Stimulated activated CD8-positive, alpha-beta memory T cell treated with anti-CD3 and anti-CD28 coated beads, Interleukin-15, amount 100 ng/mL, for 1 hour (primary cell): ENCODE results near the gene ENDOV.

Experiments used
- DNase-seq: peaks from one replicate; pipeline ENCODE4 v3.0.0-alpha.2; 2020; ENCODE audit warnings: low read depth

The ENDOV gene

GRCh38 chr17:80468242-80468641 lies 53.3 kb downstream of the ENDOV start:
- DNase-seq: no peak

GRCh38 chr17:80468781-80469493 lies 54.0 kb downstream of the ENDOV start:
- no peak for DNase-seq

- no peak for DNase-seq
These were observed 54.7 kb downstream of the ENDOV start for GRCh38 chr17:80469667-80470066.

GRCh38 chr17:80470603-80471002 lies 55.6 kb downstream of the ENDOV start:
- DNase-seq: no peak

GRCh38 chr17:80471922-80472321 lies 57.0 kb downstream of the ENDOV start:
- DNase-seq: no peak

GRCh38 chr17:80472996-80473395 lies 58.0 kb downstream of the ENDOV start:
- no peak for DNase-seq

- no peak for DNase-seq
These were observed 58.7 kb downstream of the ENDOV start for GRCh38 chr17:80473701-80474100.

GRCh38 chr17:80474231-80474960 lies 59.4 kb downstream of the ENDOV start:
- DNase-seq: no peak

GRCh38 chr17:80474961-80475909 lies 60.3 kb downstream of the ENDOV start:
- DNase-seq: no peak

GRCh38 chr17:80475910-80476876 lies 61.2 kb downstream of the ENDOV start, which contains the start of gene NPTX1:
Gene NPTX1, minus strand, starts transcription at chr17:80476607. Its CDS starts 161 bp downstream, at chr17:80476446.
- no peak for DNase-seq

- no peak for DNase-seq
These were observed 62.1 kb downstream of the ENDOV start for GRCh38 chr17:80476877-80477646.

GRCh38 chr17:80477647-80478478 lies 62.9 kb downstream of the ENDOV start:
- no peak for DNase-seq

GRCh38 chr17:80478487-80479245 lies 63.7 kb downstream of the ENDOV start:
- no peak for DNase-seq

- DNase-seq: no peak
These were observed 64.2 kb downstream of the ENDOV start for GRCh38 chr17:80479246-80479566.

- DNase-seq: no peak
These were observed 65.3 kb downstream of the ENDOV start for GRCh38 chr17:80480248-80480647.

- no peak for DNase-seq
These were observed 66.5 kb downstream of the ENDOV start for GRCh38 chr17:80481284-80482057.

- DNase-seq: no peak
These were observed 67.0 kb downstream of the ENDOV start for GRCh38 chr17:80482058-80482318.

GRCh38 chr17:80482555-80483308 lies 67.8 kb downstream of the ENDOV start:
- no peak for DNase-seq
